HG03520 (cell line): Measurements from ENCODE around the gene EHD2.
"Not testable (repeated sequence)": the region's sequence is repeated elsewhere in the genome, so short reads cannot be mapped to it uniquely, and the experiment has no call there.

Source experiments
- ATAC-seq: cut with Tn5 transposase; IDR thresholded peaks from one replicate; pipeline ENCODE4 v1.9.1; 2021; ENCODE audit warnings: mild to moderate bottlenecking, moderate library complexity; ENCODE audit not compliant: unreplicated experiment

The EHD2 gene, protein sequence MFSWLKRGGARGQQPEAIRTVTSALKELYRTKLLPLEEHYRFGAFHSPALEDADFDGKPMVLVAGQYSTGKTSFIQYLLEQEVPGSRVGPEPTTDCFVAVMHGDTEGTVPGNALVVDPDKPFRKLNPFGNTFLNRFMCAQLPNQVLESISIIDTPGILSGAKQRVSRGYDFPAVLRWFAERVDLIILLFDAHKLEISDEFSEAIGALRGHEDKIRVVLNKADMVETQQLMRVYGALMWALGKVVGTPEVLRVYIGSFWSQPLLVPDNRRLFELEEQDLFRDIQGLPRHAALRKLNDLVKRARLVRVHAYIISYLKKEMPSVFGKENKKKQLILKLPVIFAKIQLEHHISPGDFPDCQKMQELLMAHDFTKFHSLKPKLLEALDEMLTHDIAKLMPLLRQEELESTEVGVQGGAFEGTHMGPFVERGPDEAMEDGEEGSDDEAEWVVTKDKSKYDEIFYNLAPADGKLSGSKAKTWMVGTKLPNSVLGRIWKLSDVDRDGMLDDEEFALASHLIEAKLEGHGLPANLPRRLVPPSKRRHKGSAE

DNA sequence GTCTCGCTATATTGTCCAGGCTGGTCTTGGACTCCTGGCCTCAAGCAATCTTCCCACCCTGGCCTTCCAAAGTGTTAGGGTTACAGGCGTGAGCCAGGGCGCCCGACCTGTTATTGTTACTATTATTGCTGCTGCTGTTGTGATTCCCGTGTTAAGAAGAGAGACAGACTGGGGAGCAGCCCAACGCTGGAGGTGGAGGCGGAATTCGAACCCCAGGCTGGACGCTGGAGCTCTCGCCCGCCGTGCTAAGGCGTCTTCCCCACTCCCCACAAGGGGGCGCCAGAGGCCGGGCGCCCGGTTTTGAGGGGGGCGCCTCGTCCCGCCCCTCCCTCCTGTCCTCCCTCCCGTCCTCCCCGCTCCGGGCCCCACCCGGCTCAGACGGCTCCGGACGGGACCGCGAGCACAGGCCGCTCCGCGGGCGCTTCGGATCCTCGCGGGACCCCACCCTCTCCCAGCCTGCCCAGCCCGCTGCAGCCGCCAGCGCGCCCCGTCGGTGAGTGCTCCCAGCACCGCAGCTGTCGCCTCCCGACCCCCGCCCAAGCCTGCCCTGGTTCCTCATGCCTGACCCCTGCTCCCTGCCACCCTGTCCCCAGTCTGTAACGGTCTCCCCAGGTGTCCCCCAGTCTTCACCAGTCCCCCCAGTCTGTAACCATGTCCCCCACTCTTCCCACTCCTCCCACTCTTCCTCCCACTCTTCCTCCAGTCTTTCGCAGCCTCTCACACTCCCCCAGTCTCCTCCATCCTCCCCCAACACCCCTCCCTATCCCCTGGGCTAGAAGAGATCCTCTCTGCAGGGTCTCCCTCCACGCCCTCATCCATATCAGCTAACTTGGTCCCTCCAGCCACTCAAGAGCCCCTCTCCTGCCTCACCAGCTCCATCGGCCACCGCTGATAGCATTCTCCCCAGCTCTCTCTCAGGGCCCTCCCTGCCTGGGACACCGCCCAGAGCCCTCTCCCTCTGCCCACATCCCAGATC lies at the start of gene EHD2:
Gene EHD2 (plus strand): TSS at position 377 of the 976 bp plus-strand sequence. CDS start 3,191 bp downstream, outside the sequence.
- no peak for ATAC-seq

DNA sequence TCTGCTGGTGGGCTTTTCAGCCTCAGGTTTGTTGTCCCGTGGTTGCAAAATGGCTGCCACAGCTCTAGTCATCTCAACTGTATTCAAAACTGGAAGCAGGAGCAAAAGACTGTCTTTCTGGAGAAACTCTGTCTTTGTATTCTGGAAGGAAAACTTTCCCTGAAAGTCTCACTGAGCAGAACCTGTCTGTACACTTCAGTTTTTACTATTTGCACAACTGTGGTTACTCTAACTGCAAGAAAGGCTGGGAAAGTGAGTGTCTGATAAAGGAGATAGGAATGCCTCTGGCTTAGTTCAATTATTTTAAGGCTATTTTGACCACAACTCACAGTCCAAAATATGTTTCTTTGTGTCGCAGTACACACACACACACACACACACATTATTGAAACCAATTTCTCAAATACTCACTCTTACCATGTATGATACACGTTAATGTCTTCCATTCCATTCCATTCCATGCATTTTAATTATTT lies 49.7 kb upstream of the EHD2 start:
- ATAC-seq, result no peak

DNA sequence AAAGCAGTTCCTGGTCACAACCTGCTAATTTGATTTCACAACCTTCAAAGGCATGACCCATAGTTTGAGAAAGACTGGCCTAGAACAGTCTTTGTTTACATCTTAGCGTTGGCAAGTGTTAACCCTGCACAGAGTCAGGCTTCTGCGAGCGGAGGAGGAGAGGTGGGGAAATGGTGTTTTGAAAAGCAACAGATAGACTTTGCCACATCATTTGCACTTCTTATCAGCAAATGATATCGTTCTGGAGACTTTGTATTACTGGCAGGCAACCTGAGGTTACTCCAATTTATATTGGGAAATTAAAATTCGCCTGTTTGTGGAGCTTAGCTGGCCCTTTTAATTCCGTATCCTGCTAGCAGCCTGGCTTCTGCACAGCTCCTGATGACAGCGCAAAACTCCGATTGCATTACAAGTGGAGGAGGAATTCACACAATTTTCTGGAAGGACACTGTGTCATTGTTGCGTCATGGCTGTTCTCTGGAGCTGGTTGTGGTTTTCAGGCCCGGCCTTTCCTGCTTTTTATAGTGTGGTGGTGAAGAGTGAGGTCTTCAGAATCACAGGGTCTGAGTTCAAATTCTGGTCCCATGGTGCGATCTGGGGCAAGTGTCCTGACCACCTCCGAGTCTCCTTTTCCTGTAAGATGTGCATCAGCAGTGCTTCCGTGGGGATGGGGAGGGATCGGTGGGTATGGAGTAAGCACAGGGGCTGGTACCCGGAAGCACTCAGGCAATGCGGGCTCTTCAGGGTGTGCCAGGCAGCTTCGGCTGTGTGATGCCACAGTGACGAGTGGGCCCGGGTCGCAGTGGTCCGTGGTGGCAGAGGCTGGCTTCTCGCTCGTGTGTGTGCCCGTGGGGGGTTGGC lies 49.1 kb upstream of the EHD2 start:
- no peak for ATAC-seq

DNA sequence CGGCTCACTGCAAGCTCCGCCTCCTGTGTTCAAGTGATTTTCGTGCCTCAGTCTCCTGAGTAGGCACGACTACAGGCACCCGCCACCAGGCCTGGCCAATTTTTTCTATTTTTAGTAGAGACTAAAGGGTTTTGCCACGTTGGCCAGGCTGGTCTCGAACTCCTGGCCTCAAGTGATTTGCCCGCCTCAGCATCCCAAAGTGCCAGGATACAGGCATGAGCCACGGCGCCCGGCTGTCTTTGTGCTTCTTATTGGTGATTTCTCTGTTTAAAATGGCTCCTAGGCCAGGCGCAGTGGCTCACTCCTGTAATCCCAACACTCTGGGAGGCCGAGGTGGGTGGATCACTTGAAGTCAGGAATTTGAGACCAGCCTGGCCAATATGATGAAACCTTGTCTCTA lies 44.7 kb upstream of the EHD2 start:
- ATAC-seq, result not testable (repeated sequence)

DNA sequence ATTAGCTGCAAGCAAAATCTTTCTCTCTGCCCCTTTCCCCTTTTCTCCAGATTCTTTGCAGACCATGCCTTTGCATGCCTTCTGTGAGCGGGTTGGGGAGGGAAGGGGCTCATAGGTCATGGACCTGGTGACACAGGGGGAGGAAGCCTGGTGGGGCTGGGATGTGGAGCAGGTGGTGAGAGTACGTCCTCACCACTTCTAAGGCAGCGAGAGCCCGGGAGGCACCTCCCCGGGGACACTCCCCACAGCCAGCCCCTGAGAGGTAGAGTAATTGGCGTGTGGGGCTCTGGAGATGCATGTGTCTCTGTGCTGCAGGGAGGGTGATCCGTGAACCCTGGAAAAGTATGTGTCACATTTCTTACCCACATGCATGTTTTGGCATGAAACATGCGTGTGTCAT lies 42.5 kb upstream of the EHD2 start:
- ATAC-seq, result no peak

DNA sequence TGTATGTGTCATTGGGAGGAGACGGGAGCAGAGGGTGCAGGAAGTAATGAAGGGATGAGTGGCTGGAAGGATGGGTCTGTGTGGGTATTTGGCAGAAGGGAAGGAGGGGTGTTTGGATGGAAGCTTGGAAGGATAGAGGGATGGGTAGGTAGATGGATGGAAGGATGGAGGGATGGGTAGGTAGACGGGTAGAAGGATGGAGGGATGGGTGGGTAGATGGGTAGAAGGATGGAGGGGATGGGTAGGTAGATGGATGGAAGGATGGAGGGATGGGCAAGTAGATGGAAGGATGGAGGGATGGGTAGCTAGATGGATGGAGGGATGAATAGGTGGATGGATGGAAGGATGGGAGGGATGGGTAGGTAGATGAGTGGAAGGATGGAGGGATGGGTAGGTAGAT lies 41.7 kb upstream of the EHD2 start:
- no peak for ATAC-seq

DNA sequence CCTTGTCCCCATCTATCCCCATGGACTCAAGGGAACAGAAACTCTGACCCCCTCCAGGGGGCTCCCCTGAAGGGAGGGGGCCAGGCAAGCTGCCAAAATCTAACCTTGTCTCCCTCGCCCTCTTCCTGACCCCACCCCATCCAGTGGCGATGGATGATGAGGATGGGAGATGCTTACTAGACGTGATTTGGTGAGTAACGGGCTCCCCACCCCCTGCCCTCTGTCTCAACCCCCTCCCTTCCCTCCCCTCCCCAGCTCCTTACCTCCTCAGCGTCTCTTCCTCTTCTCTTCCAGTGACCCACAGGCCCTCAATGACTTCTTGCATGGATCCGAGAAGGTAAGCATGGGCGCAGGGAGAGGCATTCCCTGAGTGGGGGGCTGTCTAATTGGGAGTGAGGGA lies 39.8 kb upstream of the EHD2 start:
- ATAC-seq, result no peak

DNA sequence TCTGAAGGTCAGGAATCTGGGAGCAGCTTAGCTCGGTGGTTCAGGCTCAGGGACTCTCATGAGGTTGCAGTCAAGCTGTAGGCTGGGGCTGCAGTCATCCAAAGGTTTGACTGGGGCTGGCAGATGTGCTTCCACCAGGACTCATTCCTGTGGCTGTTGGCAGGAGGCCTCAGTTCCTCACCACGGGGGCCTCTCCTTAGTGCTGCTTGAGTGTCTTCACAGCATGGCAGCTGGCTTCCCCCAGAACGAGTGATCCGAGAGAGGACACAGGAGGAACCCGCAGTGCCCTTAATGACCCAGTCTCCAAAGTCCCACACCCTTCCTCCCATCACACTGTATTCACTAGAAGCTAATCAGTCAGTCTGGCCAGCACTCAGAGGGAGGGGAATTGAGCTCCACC lies 38.7 kb upstream of the EHD2 start:
- ATAC-seq, result no peak

DNA sequence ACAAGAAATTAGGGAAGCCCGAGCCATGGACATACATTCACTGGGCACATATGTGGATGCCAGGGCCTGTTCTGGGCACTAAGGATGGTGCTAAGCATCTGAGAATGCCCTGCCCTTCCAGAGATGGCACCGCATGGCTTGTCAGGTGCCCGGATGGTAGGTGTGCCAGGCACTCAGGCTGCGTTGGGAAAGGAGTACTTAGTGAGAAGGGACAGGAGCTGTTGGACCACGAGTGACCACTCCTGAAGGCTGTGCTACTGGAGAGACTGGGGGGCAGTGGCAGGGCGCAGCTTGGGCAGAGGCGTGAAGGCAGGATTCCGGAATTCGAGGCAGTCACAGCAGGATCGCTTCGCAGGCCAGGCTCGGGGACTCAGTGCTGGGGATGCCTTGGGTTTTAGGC lies 38.0 kb upstream of the EHD2 start:
- no peak for ATAC-seq

DNA sequence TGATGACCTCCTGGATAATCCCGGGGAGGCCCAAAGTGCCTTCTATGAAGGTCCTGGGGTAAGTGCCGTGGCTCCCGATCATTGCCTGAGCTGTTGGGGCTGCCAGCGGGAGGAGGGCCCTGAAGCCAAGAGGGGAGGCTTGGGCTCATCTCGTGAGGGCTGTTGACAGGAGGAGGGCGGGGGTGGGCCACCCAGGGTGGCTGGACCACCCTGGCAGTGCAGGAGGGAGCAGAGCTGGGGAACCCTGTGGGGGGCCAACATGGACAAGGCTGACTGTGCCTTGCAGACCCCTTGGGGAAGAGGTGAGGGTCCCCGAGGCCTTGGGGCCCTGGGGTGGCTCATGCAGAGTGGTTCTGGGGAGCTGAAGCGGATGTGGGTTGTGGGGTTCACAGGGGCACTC lies 37.4 kb upstream of the EHD2 start:
- ATAC-seq, result no peak

DNA sequence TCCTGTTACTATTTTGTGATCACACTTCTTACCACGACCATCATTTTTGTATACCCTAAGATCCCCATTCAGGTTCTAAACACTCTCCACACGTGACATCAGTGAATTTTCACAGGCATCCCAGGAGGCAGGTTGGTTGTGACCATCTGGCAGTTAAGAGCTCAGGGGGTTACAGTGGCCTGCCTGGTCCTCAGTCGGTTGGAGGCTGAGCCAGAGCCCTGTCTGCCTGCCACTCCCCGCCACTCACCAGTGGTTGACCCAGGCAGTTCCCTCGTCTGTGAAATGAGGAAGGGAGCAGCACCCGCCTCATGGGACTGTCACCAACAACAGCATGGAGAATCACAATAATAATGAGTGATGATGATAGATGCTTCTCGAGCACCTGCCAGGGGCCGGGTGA lies 36.4 kb upstream of the EHD2 start:
- no peak for ATAC-seq

DNA sequence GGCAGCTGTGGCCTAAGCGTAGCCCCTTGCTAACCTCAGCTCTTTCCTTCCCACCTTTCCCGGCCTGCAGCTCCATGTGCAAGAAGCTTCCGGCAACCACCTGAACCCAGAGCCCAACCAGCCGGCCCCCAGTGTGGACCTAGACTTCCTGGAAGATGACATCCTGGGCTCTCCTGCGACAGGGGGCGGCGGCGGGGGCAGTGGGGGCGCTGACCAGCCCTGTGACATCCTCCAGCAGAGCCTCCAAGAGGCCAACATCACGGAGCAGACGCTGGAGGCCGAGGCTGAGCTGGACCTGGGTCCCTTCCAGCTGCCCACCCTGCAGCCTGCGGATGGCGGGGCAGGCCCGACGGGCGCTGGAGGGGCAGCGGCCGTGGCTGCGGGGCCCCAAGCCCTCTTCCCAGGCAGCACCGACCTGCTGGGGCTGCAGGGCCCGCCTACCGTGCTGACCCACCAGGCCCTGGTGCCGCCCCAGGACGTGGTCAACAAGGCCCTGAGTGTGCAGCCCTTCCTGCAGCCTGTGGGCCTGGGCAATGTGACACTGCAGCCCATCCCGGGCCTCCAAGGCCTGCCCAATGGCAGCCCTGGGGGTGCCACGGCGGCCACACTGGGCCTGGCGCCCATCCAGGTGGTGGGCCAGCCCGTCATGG lies 33.8 kb upstream of the EHD2 start:
- ATAC-seq, result no peak

DNA sequence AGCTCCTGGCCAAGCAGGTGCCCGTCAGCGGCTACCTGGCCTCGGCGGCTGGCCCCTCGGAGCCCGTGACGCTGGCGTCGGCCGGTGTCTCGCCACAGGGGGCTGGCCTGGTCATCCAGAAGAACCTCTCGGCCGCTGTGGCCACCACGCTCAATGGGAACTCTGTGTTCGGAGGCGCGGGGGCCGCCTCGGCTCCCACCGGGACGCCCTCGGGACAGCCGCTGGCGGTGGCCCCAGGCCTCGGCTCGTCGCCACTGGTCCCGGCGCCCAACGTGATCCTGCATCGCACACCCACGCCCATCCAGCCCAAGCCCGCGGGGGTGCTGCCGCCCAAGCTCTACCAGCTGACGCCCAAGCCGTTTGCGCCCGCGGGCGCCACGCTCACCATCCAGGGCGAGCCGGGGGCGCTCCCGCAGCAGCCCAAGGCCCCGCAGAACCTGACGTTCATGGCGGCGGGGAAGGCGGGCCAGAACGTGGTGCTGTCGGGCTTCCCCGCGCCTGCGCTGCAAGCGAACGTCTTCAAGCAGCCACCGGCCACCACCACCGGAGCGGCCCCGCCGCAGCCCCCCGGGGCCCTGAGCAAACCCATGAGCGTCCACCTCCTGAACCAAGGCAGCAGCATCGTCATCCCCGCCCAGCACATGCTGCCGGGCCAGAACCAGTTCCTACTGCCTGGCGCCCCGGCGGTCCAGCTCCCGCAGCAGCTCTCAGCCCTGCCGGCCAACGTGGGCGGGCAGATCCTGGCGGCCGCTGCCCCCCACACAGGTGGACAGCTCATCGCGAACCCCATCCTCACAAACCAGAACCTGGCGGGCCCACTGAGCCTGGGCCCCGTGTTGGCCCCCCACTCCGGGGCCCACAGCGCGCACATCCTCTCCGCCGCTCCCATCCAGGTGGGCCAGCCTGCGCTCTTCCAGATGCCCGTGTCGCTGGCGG lies 33.0 kb upstream of the EHD2 start:
- no peak for ATAC-seq

DNA sequence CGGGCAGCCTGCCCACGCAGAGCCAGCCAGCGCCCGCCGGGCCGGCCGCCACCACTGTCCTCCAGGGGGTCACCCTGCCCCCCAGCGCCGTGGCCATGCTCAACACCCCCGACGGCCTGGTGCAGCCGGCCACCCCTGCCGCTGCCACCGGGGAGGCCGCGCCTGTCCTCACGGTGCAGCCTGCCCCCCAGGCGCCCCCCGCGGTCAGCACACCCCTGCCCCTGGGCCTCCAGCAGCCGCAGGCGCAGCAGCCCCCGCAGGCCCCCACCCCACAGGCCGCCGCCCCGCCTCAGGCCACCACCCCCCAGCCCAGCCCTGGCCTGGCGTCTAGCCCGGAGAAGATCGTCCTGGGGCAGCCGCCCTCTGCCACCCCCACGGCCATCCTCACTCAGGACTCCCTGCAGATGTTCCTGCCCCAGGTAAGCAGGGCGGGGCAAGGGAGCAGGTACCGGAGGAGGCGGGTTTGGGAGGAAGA lies 32.3 kb upstream of the EHD2 start:
- no peak for ATAC-seq

DNA sequence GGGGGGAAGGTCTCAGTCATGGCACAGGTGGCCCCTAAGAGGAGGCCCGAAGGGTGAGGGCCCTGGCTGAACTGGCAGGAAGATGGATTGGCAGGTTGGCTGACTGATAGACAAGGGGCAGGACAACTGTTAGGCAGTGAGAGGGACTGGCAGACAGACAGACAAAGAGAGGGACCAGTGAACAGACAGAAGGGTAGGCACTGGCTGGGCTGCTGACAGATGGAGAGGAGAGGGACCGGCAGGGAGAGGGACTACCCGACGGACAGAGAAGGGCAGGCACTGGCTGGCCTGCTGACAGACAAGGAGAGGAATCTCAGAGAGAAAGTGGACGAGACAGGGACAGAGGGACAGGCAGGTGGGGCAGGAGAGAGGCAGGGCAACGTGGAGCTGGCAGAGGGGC lies 31.8 kb upstream of the EHD2 start:
- ATAC-seq, result no peak

DNA sequence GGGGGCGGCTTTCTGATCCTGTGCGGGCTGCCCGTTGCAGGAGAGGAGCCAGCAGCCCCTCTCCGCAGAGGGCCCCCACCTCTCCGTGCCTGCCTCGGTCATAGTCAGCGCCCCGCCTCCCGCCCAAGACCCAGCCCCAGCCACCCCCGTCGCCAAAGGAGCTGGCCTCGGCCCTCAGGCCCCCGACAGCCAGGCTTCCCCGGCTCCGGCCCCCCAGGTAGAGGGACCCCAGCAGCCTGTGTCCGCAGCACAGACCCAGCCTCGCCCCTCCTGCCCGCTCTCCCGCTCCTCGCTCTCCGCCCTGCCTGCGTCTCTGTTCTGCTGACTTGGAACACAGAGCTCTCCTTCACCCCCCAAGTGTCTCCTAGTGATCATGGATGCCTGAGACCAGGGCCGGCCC lies 31.3 kb upstream of the EHD2 start:
- ATAC-seq, result no peak

DNA sequence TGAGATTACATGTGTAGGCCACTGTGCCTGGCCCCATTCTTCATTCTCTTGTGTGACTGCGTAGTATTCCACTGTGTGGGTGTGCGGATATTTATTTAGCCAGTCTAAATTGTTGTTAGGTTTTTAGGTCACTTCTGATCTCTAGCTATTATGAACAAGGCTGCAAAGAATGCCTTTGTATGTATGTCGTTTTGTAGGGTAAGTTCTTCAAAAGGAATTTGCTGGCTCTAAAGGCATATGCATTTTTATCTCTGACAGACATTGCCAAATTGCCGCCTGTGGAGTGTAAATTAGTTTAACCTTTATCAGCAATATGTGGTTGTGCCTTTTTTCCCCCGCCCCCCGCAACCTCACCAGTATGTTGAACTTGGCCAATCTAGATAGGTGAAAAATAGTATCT lies 30.3 kb upstream of the EHD2 start:
- ATAC-seq, result no peak

DNA sequence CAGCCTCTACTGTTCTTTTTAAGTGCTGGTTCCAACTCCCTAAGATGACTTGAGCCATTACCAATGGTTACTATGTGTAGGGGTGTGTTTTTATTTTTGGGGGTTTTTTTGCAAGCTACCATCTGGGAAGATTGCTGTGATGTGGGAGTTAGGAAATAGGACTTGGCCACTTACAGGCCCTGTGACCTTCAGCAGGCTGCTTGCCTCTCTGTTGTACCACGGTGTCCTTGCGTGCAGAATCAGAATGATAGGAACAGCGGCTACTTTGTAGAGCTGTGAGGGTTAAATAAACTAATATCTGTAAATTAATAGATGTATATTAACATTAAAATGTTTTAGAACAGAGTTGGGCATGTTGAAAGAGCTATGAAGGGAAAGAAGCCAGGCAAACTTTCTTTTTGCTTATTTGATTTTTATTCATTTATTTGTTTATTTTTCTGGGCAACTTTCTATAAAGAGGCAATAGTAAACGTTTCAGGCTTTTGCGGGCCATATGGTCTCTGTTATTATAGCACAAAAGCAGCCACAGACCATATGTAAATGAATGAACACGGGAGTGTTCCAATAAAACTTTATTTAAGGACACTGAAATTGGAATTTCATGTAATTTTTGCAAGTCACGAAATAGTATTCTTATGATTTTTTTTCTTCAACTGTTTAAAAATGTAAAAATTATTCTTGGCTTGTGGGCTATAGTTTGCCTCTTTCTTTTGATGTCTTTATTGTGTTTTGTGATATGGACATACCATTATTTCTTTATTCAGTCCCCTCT lies 26.4 kb upstream of the EHD2 start:
- ATAC-seq, result no peak
